ENCODE measurements around the gene FBXL7.

- no peak for TF ChIP-seq CTCF (IDR thresholded peaks at IDR 0.05; ENCODE audit: low read depth, low read length)
- no peak for TF ChIP-seq POLR2A (IDR thresholded peaks at IDR 0.05; ENCODE audit: extremely low read depth, insufficient read length)
- TF ChIP-seq MAX (IDR thresholded peaks at IDR 0.05; ENCODE audit: low read depth, low read length), result no peak
Measured at GRCh38 chr5:15734058-15734457, 234.1 kb downstream of the FBXL7 start.

All from NB4 (cell line).